Stimulated activated memory B cell treated with anti-CD40 and anti-IgM and Interleukin-4, amounts not matched to agents 10 μg/mL and 1 μg/mL and 100 μg/mL, for 72 hours (primary cell): ENCODE results near the gene MBOAT1.

ENCODE experiments used
- ATAC-seq: fragments of 150-1000 bp; cut with Tn5 transposase; 2 replicates; pipeline ENCODE4 v1.10.0; 2021
- H3K27ac Mint-ChIP-seq: one replicate; pipeline ENCODE4 v1.8.0; 2022; ENCODE audit warnings: mild to moderate bottlenecking, mixed read lengths
- H3K27me3 Mint-ChIP-seq: one replicate; pipeline ENCODE4 v1.8.0; 2022; ENCODE audit warnings: mixed read lengths
- H3K36me3 Mint-ChIP-seq: one replicate; pipeline ENCODE4 v1.8.0; 2022; ENCODE audit warnings: mixed read lengths
- H3K4me1 Mint-ChIP-seq: one replicate; pipeline ENCODE4 v1.8.0; 2022; ENCODE audit warnings: mixed read lengths
- H3K4me3 Mint-ChIP-seq: one replicate; pipeline ENCODE4 v1.8.0; 2022; ENCODE audit warnings: mild to moderate bottlenecking, moderate library complexity, mixed read lengths
- H3K9me3 Mint-ChIP-seq: one replicate; pipeline ENCODE4 v1.8.0; 2022; ENCODE audit warnings: mixed read lengths

The MBOAT1 gene

DNA sequence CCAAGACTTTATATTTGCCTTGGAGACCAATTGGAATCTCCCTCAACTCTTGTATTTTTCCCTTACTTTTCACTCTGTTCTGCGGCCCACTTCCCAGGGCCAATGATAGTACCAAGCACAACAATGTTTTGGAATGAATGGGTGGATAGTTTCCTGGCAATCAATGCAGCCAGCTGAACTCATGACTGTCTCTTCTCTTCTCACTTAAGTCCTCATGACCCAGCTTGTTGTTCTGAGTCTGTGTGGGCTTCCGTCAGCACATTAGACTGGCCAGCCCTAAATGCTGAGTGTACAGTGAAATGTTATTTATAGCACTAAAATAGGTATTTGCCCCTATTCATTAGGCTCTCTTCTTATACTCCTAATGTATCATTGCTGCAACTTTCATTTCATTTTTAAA lies 5.6 kb upstream of the MBOAT1 start:
- no peaks in the 10 kb centered on the region for H3K27me3 Mint-ChIP-seq
- H3K4me1 Mint-ChIP-seq = peaks cover 7% of the 10 kb centered on the region
- no peak overlapping the region for H3K4me3 Mint-ChIP-seq
- H3K27ac Mint-ChIP-seq = no peak overlapping the region
- ATAC-seq = no peak
- H3K9me3 Mint-ChIP-seq = no peaks in the 10 kb centered on the region
- no peaks in the 10 kb centered on the region for H3K36me3 Mint-ChIP-seq

- no peak for ATAC-seq
- Mint-ChIP-seq H3K4me3 (no peak overlapping the region), H3K27me3 (no peaks in the 10 kb centered on the region), H3K36me3 (no peaks in the 10 kb centered on the region), H3K27ac (no peak overlapping the region), H3K9me3 (no peaks in the 10 kb centered on the region), H3K4me1 (peaks cover 9% of the 10 kb centered on the region)
Measured at GRCh38 chr6:20217324-20217855, 5.1 kb upstream of the MBOAT1 start.

GRCh38 chr6:20215310-20215709 lies 3.0 kb upstream of the MBOAT1 start:
- ATAC-seq = no peak
- Mint-ChIP-seq H3K27ac (no peak overlapping the region), H3K27me3 (no peaks in the 10 kb centered on the region), H3K4me1 (peaks cover 22% of the 10 kb centered on the region), H3K36me3 (no peaks in the 10 kb centered on the region), H3K9me3 (no peaks in the 10 kb centered on the region), H3K4me3 (no peak overlapping the region)

GRCh38 chr6:20213271-20213798 lies 1.1 kb upstream of the MBOAT1 start:
- H3K27me3 Mint-ChIP-seq = no peaks in the 10 kb centered on the region
- no peaks in the 10 kb centered on the region for H3K9me3 Mint-ChIP-seq
- H3K4me1 Mint-ChIP-seq = peaks cover 22% of the 10 kb centered on the region
- no peaks in the 10 kb centered on the region for H3K36me3 Mint-ChIP-seq
- peak overlapping the region; percentile 87 for H3K4me3 Mint-ChIP-seq
- peak overlapping the region; percentile 75 for H3K27ac Mint-ChIP-seq
- ATAC-seq = no peak

- no peaks in the 10 kb centered on the region for H3K27me3 Mint-ChIP-seq
- H3K9me3 Mint-ChIP-seq = no peaks in the 10 kb centered on the region
- ATAC-seq = peak; percentile 63
- H3K36me3 Mint-ChIP-seq = no peaks in the 10 kb centered on the region
- peak overlapping the region; percentile 79 for H3K4me3 Mint-ChIP-seq
- peak overlapping the region; percentile 61 for H3K27ac Mint-ChIP-seq
- peaks cover 26% of the 10 kb centered on the region for H3K4me1 Mint-ChIP-seq
Measured at GRCh38 chr6:20211941-20212391, 303 bp downstream of the MBOAT1 start.

GRCh38 chr6:20211037-20211940 lies 980 bp downstream of the MBOAT1 start:
- peak overlapping the region; percentile 61 for H3K27ac Mint-ChIP-seq
- peak overlapping the region; percentile 79 for H3K4me3 Mint-ChIP-seq
- ATAC-seq = no peak
- no peaks in the 10 kb centered on the region for H3K9me3 Mint-ChIP-seq
- peaks cover 33% of the 10 kb centered on the region for H3K4me1 Mint-ChIP-seq
- no peaks in the 10 kb centered on the region for H3K36me3 Mint-ChIP-seq
- H3K27me3 Mint-ChIP-seq = no peaks in the 10 kb centered on the region

DNA sequence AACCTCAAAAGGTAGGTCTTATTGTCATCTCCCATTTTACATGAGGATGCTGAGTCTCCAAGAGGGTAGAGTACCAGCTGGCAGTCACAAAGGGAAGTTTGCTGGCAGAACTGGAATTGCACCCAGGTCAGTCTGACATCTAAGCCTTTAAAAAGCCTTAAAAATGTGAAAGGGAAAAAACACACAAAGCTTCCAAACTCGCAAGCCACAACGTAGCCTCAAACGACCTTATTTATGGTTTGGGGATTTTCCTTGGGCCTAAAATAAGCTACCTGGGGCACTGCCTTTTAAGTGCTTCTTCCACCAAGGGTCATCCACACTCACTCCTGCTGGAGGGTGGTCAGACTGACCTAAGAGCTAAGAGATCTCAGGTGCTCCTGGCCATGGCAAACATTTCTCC lies 2.1 kb downstream of the MBOAT1 start:
- peaks cover 38% of the 10 kb centered on the region for H3K4me1 Mint-ChIP-seq
- H3K4me3 Mint-ChIP-seq = no peak overlapping the region
- no peak for ATAC-seq
- H3K27me3 Mint-ChIP-seq = peaks cover 7% of the 10 kb centered on the region
- H3K27ac Mint-ChIP-seq = no peak overlapping the region
- H3K36me3 Mint-ChIP-seq = no peaks in the 10 kb centered on the region
- no peaks in the 10 kb centered on the region for H3K9me3 Mint-ChIP-seq

DNA sequence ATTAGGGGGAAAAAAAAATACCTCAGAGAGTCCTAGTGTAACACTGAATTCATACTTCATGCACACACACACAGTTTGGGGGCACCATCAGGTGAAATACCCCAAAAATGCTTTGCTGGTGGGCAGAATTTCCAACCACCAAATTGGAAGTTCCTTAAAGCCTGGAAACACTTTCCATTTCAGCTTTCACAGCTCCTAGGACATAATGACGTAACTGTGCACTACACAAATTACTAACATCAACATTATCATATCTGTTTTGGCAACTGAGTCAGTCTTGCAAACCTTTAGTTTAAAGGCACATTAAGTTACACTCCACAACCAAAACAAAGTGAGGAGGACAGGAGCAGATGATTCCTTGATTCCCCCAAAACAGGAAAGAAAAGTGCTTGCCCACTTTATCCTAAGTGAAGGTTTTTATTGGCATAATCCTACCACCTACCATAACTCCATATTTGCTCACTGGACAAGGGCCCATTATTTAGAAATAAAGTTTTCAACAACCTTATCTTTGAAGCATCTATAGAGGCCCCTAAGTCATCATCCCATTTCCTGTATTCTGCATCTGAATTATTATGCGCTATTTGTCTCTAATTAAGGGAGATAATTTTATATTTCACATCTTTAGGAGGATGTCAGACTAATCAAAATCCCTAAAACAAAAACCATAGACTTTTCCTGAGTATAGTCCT lies 3.4 kb downstream of the MBOAT1 start:
- Mint-ChIP-seq H3K4me1 (peaks cover 38% of the 10 kb centered on the region), H3K27ac (no peak overlapping the region), H3K4me3 (no peak overlapping the region), H3K36me3 (no peaks in the 10 kb centered on the region), H3K27me3 (peaks cover 7% of the 10 kb centered on the region), H3K9me3 (no peaks in the 10 kb centered on the region)
- no peak for ATAC-seq

- Mint-ChIP-seq H3K36me3 (no peaks in the 10 kb centered on the region), H3K4me1 (peaks cover 29% of the 10 kb centered on the region), H3K4me3 (peak overlapping the region; percentile 42), H3K27ac (peak overlapping the region; percentile 18), H3K9me3 (no peaks in the 10 kb centered on the region), H3K27me3 (peaks cover 7% of the 10 kb centered on the region)
- no peak for ATAC-seq
Measured at GRCh38 chr6:20207088-20207418, 5.2 kb downstream of the MBOAT1 start.

- Mint-ChIP-seq H3K4me3 (no peak overlapping the region), H3K4me1 (peaks cover 18% of the 10 kb centered on the region), H3K27ac (no peak overlapping the region), H3K9me3 (no peaks in the 10 kb centered on the region), H3K27me3 (peaks cover 7% of the 10 kb centered on the region), H3K36me3 (no peaks in the 10 kb centered on the region)
- no peak for ATAC-seq
Measured at GRCh38 chr6:20205722-20206161, 6.5 kb downstream of the MBOAT1 start.

- H3K27ac Mint-ChIP-seq = no peak overlapping the region
- no peaks in the 10 kb centered on the region for H3K36me3 Mint-ChIP-seq
- no peak for ATAC-seq
- H3K4me1 Mint-ChIP-seq = peaks cover 16% of the 10 kb centered on the region
- peaks cover 7% of the 10 kb centered on the region for H3K27me3 Mint-ChIP-seq
- H3K4me3 Mint-ChIP-seq = no peak overlapping the region
- H3K9me3 Mint-ChIP-seq = no peaks in the 10 kb centered on the region
Measured at GRCh38 chr6:20204512-20204894, 7.8 kb downstream of the MBOAT1 start.

GRCh38 chr6:20203561-20204511 lies 8.4 kb downstream of the MBOAT1 start:
- no peak overlapping the region for H3K4me3 Mint-ChIP-seq
- no peak overlapping the region for H3K27ac Mint-ChIP-seq
- ATAC-seq = no peak
- H3K4me1 Mint-ChIP-seq = peaks cover 16% of the 10 kb centered on the region
- H3K36me3 Mint-ChIP-seq = no peaks in the 10 kb centered on the region
- peaks cover 7% of the 10 kb centered on the region for H3K27me3 Mint-ChIP-seq
- no peaks in the 10 kb centered on the region for H3K9me3 Mint-ChIP-seq

DNA sequence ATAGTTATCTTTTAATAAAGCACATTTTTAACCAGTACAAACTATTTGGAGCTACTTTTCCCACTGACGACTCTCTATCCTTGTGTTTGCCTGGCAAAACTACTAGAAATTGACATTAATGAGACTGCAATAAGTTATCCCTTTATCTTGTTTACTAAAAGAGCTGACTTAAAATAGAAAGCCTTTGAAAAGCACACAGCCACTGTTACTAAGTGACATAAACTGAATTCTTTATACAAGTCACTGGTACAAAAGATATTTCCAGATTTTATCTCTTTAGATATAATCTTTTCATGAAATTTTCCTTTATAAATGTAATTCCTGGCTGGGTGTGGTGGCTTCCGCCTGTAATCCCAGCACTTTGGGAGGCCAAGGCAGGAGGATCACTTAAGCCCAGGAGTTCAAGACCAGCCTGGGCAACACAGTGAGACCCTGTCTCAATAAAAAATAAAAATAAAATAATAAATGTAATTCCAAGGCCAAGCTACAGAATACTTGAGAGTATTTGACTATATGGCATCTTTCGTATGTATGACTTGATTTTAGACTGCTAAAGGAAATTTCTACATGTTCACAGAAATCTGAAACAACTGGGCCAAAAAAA lies 9.5 kb downstream of the MBOAT1 start:
- Mint-ChIP-seq H3K4me3 (no peak overlapping the region), H3K27ac (no peak overlapping the region), H3K27me3 (peaks cover 7% of the 10 kb centered on the region), H3K9me3 (no peaks in the 10 kb centered on the region), H3K36me3 (no peaks in the 10 kb centered on the region), H3K4me1 (peaks cover 16% of the 10 kb centered on the region)
- ATAC-seq = no peak

- H3K9me3 Mint-ChIP-seq = no peaks in the 10 kb centered on the region
- H3K4me1 Mint-ChIP-seq = peaks cover 15% of the 10 kb centered on the region
- H3K27ac Mint-ChIP-seq = no peak overlapping the region
- H3K36me3 Mint-ChIP-seq = no peaks in the 10 kb centered on the region
- H3K4me3 Mint-ChIP-seq = no peak overlapping the region
- ATAC-seq = no peak
- H3K27me3 Mint-ChIP-seq = peaks cover 7% of the 10 kb centered on the region
Measured at GRCh38 chr6:20202324-20202658, 10.0 kb downstream of the MBOAT1 start.
